H1 (cell line): Measurements from ENCODE around the gene CPA3. TPM values are rescaled to one million over a fixed set of nuclear protein-coding genes. Genes with fewer than 3 reads are reported as not detected.

Source experiments
- CHD1 ChIP-seq: IDR thresholded peaks from 2 replicates; pipeline ENCODE4 v1.6.1; 2012; ENCODE audit warnings: low read depth, low read length, improper control_type of control experiment
- CREB1 ChIP-seq: IDR thresholded peaks from 2 replicates; pipeline ENCODE4 v1.6.1; 2012; ENCODE audit warnings: inconsistent platforms
- CTBP2 ChIP-seq: IDR thresholded peaks from 2 replicates; pipeline ENCODE4 v1.7.0; 2011; ENCODE audit warnings: borderline replicate concordance, mild to moderate bottlenecking, moderate library complexity, mixed read lengths, low read length; ENCODE audit not compliant: insufficient read depth, insufficient read length
- E2F6 ChIP-seq: IDR thresholded peaks from 2 replicates; pipeline ENCODE4 v1.6.1; 2012; ENCODE audit warnings: inconsistent platforms
- EZH2 ChIP-seq: fragments of 200-600 bp; sonication (generic); IDR thresholded peaks from 2 replicates; pipeline ENCODE4 v1.7.1; 2012; ENCODE audit warnings: low read depth, mild to moderate bottlenecking, moderate library complexity, low read length, inconsistent platforms; ENCODE audit not compliant: severe bottlenecking
- GABPA ChIP-seq: IDR thresholded peaks from 2 replicates; pipeline ENCODE4 v1.6.1; 2011; ENCODE audit warnings: mild to moderate bottlenecking, low read length, moderate library complexity, borderline replicate concordance; ENCODE audit not compliant: insufficient read depth
- HDAC2 ChIP-seq, 2 experiments: fragments of 300-600 bp in 1 of 2; sonication (generic) in 1 of 2; IDR thresholded peaks; 2 replicates each; pipeline ENCODE4 v1.6.1; 2011 to 2012; ENCODE audit warnings: low read depth in 2 of 2, low read length in 2 of 2, mild to moderate bottlenecking in 2 of 2, moderate library complexity in 2 of 2, borderline replicate concordance in 1 of 2, inconsistent platforms in 1 of 2
- JUN ChIP-seq: IDR thresholded peaks from 2 replicates; pipeline ENCODE4 v1.6.1; 2011; ENCODE audit warnings: low read depth, mild to moderate bottlenecking, improper control_type of control experiment, low read length
- KDM4A ChIP-seq: IDR thresholded peaks from one replicate; pipeline ENCODE4 v1.7.1; 2012; ENCODE audit warnings: low read depth, mild to moderate bottlenecking, moderate library complexity, low read length, inconsistent platforms; ENCODE audit not compliant: severe bottlenecking
- SIN3A ChIP-seq, 2 experiments: IDR thresholded peaks in 1 of 2; conservative IDR thresholded peaks in 1 of 2; 2 replicates each; pipeline ENCODE4 v1.6.1; 2011 to 2012; ENCODE audit warnings: low read length in 2 of 2, improper control_type of control experiment in 1 of 2, low read depth in 1 of 2, mild to moderate bottlenecking in 1 of 2
- SIX5 ChIP-seq: IDR thresholded peaks from 2 replicates; pipeline ENCODE4 v1.6.1; 2011; ENCODE audit warnings: mild to moderate bottlenecking, low read depth, low read length
- SP1 ChIP-seq: IDR thresholded peaks from 2 replicates; pipeline ENCODE4 v1.6.1; 2011; ENCODE audit warnings: low read depth, low read length
- SP4 ChIP-seq: IDR thresholded peaks from 2 replicates; pipeline ENCODE4 v1.6.1; 2012; ENCODE audit warnings: low read length, inconsistent platforms
- TEAD4 ChIP-seq: IDR thresholded peaks from 2 replicates; pipeline ENCODE4 v1.6.1; 2012; ENCODE audit warnings: low read depth, low read length, inconsistent platforms, mixed read lengths
- polyA plus RNA-seq, 7 experiments: library from polyadenylated mRNA; depleted of rRNA in 3 of 7; stranded (reverse) in 5 of 7; unstranded in 2 of 7; fragments of >200 nt in 5 of 7; fragments of 200-250 nt in 2 of 7; gene quantifications; 1 replicate in 5 of 7; 2 replicates in 1 of 7; 4 replicates in 1 of 7; pipeline versions ENCODE4 v1.2.1 to v1.2.3, GENCODE V29; 2011 to 2013; ENCODE audit warnings: missing spikeins in 2 of 7, mixed read lengths in 2 of 7
- total RNA-seq: library from RNA; stranded (reverse); fragmentation: NEBNext Ultra II Directional; extraction: Animal tissue kit (Norgen Biotek cat#: 25700); gene quantifications from 2 replicates; pipeline ENCODE4 v1.2.1, GENCODE V29; 2021
- TF ChIP-seq, protein P1 (sequence below): IDR thresholded peaks from 2 replicates; pipeline ENCODE4 v1.6.1; 2012; ENCODE audit warnings: low read length, inconsistent platforms
- TF ChIP-seq, protein P2 (sequence below), 3 experiments: IDR thresholded peaks; 1 replicate in 2 of 3; 2 replicates in 1 of 3; pipeline versions ENCODE4 v1.5.1 to v1.6.1; 2011; ENCODE audit warnings: low read length in 3 of 3, mild to moderate bottlenecking in 3 of 3, inconsistent platforms in 2 of 3, low read depth in 1 of 3, moderate library complexity in 1 of 3; ENCODE audit not compliant: insufficient read depth in 1 of 3; ENCODE audit errors: control extremely low read depth in 1 of 3

CPA3 gene
- total and polyA plus RNA-seq, 2 of the 8 experiments (the other 6 are each of a cell fraction or from before 2014, with no cell fraction given) = not detected

- no peak for TF ChIP-seq E2F6
- no peak for TF ChIP-seq HDAC2 (IDR thresholded peaks at IDR 0.05; ENCODE audit: borderline replicate concordance in 1 of 2, low read depth in 2 of 2, low read length in 2 of 2)
- TF ChIP-seq EZH2 = no peak
- TF ChIP-seq CREB1 = no peak
- TF ChIP-seq GABPA = no peak
- TF ChIP-seq CHD1 = no peak
- TF ChIP-seq KDM4A = no peak
- TF ChIP-seq CTBP2 = no peak
- TF ChIP-seq TEAD4 = no peak
- TF ChIP-seq, protein P1, sequence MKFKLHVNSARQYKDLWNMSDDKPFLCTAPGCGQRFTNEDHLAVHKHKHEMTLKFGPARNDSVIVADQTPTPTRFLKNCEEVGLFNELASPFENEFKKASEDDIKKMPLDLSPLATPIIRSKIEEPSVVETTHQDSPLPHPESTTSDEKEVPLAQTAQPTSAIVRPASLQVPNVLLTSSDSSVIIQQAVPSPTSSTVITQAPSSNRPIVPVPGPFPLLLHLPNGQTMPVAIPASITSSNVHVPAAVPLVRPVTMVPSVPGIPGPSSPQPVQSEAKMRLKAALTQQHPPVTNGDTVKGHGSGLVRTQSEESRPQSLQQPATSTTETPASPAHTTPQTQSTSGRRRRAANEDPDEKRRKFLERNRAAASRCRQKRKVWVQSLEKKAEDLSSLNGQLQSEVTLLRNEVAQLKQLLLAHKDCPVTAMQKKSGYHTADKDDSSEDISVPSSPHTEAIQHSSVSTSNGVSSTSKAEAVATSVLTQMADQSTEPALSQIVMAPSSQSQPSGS = no peak
- peak; percentile 59 to 75; a peak in 1 of 4 replicates for TF ChIP-seq SIN3A (conservative IDR thresholded peaks at IDR 0.05 in 1 of 2, IDR thresholded peaks at IDR 0.05 in 1 of 2; ENCODE audit: low read depth in 1 of 2, low read length in 2 of 2)
- no peak for TF ChIP-seq SIX5
- TF ChIP-seq SP1 = no peak
- TF ChIP-seq, protein P2, sequence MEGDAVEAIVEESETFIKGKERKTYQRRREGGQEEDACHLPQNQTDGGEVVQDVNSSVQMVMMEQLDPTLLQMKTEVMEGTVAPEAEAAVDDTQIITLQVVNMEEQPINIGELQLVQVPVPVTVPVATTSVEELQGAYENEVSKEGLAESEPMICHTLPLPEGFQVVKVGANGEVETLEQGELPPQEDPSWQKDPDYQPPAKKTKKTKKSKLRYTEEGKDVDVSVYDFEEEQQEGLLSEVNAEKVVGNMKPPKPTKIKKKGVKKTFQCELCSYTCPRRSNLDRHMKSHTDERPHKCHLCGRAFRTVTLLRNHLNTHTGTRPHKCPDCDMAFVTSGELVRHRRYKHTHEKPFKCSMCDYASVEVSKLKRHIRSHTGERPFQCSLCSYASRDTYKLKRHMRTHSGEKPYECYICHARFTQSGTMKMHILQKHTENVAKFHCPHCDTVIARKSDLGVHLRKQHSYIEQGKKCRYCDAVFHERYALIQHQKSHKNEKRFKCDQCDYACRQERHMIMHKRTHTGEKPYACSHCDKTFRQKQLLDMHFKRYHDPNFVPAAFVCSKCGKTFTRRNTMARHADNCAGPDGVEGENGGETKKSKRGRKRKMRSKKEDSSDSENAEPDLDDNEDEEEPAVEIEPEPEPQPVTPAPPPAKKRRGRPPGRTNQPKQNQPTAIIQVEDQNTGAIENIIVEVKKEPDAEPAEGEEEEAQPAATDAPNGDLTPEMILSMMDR (IDR thresholded peaks at IDR 0.05; ENCODE audit: control extremely low read depth in 1 of 3, insufficient read depth in 1 of 3, low read depth in 1 of 3, low read length in 3 of 3) = peak in 2 of 3 experiments; percentile 57 to 59; a peak in 3 of 4 replicates
- TF ChIP-seq SP4 = no peak
- TF ChIP-seq JUN = no peak; the same call in 1 of the 2 replicates
Observed at GRCh38 chr3:148943506-148944205, 78.6 kb downstream of the CPA3 start (continued).
